HUES48 (cell line): ENCODE measurements around the gene MAGEB17.
"Not testable (repeated sequence)": the region's sequence is repeated elsewhere in the genome, so short reads cannot be mapped to it uniquely, and the experiment has no call there.

ENCODE experiments used
- H3K27ac ChIP-seq: one replicate; pipeline ENCODE4 v1.7.0; 2013; ENCODE audit warnings: low read depth, low read length, inconsistent platforms
- H3K27me3 ChIP-seq: 2 replicates; pipeline ENCODE4 v1.6.1; 2013; ENCODE audit warnings: mild to moderate bottlenecking, low read length; ENCODE audit not compliant: control insufficient read depth, insufficient read depth
- H3K36me3 ChIP-seq: 2 replicates; pipeline ENCODE4 v1.6.1; 2013; ENCODE audit warnings: low read length; ENCODE audit not compliant: control insufficient read depth, insufficient read depth
- H3K4me1 ChIP-seq: 2 replicates; pipeline ENCODE4 v1.6.1; 2013; ENCODE audit warnings: mild to moderate bottlenecking, low read length; ENCODE audit not compliant: control insufficient read depth, insufficient read depth
- H3K4me3 ChIP-seq: 2 replicates; pipeline ENCODE4 v1.5.1; 2013; ENCODE audit warnings: mild to moderate bottlenecking, low read depth, low read length
- H3K9ac ChIP-seq: 2 replicates; pipeline ENCODE4 v1.6.1; 2013; ENCODE audit warnings: mild to moderate bottlenecking, low read depth, low read length, moderate library complexity
- H3K9me3 ChIP-seq: 2 replicates; pipeline ENCODE4 v1.6.1; 2013; ENCODE audit warnings: low read length; ENCODE audit not compliant: control insufficient read depth, insufficient read depth

The MAGEB17 gene

GRCh38 chrX:16138108-16138427 lies 29.2 kb upstream of the MAGEB17 start:
- Histone ChIP-seq H3K27ac (no peak overlapping the region), H3K4me3 (no peak overlapping the region), H3K9me3 (no peaks in the 10 kb centered on the region), H3K4me1 (peaks cover 64% of the 10 kb centered on the region), H3K36me3 (peaks cover 84% of the 10 kb centered on the region), H3K9ac (no peak overlapping the region), H3K27me3 (no peaks in the 10 kb centered on the region)

- Histone ChIP-seq H3K9me3 (no peaks in the 10 kb centered on the region), H3K4me1 (peaks cover 41% of the 10 kb centered on the region), H3K4me3 (no peak overlapping the region), H3K27ac (no peak overlapping the region), H3K9ac (no peak overlapping the region), H3K36me3 (peaks cover 85% of the 10 kb centered on the region), H3K27me3 (no peaks in the 10 kb centered on the region)
Measured at GRCh38 chrX:16140448-16140847, 26.8 kb upstream of the MAGEB17 start.

GRCh38 chrX:16140983-16141382 lies 26.3 kb upstream of the MAGEB17 start:
- H3K4me3 ChIP-seq: no peak overlapping the region
- no peaks in the 10 kb centered on the region for H3K9me3 ChIP-seq
- H3K36me3 ChIP-seq: peaks cover 85% of the 10 kb centered on the region
- no peaks in the 10 kb centered on the region for H3K27me3 ChIP-seq
- peaks cover 36% of the 10 kb centered on the region for H3K4me1 ChIP-seq
- no peak overlapping the region for H3K9ac ChIP-seq
- H3K27ac ChIP-seq: no peak overlapping the region

GRCh38 chrX:16141422-16142245 lies 25.6 kb upstream of the MAGEB17 start:
- Histone ChIP-seq H3K9me3 (no peaks in the 10 kb centered on the region), H3K27ac (no peak overlapping the region), H3K27me3 (no peaks in the 10 kb centered on the region), H3K4me1 (peaks cover 30% of the 10 kb centered on the region), H3K4me3 (no peak overlapping the region), H3K9ac (no peak overlapping the region), H3K36me3 (peaks cover 85% of the 10 kb centered on the region)

- H3K27me3 ChIP-seq: no peaks in the 10 kb centered on the region
- H3K9me3 ChIP-seq: no peaks in the 10 kb centered on the region
- H3K4me1 ChIP-seq: peaks cover 24% of the 10 kb centered on the region
- no peak overlapping the region for H3K4me3 ChIP-seq
- peaks cover 85% of the 10 kb centered on the region for H3K36me3 ChIP-seq
- no peak overlapping the region for H3K9ac ChIP-seq
- H3K27ac ChIP-seq: no peak overlapping the region
Measured at GRCh38 chrX:16142246-16142558, 25.1 kb upstream of the MAGEB17 start.

GRCh38 chrX:16143968-16144367 lies 23.3 kb upstream of the MAGEB17 start:
- H3K27me3 ChIP-seq: no peaks in the 10 kb centered on the region
- H3K36me3 ChIP-seq: peaks cover 92% of the 10 kb centered on the region
- no peak overlapping the region for H3K9ac ChIP-seq
- no peak overlapping the region for H3K27ac ChIP-seq
- H3K9me3 ChIP-seq: no peaks in the 10 kb centered on the region
- peaks cover 16% of the 10 kb centered on the region for H3K4me1 ChIP-seq
- no peak overlapping the region for H3K4me3 ChIP-seq

- H3K4me1 ChIP-seq: peaks cover 18% of the 10 kb centered on the region
- peaks cover 97% of the 10 kb centered on the region for H3K36me3 ChIP-seq
- H3K27me3 ChIP-seq: no peaks in the 10 kb centered on the region
- no peak overlapping the region for H3K9ac ChIP-seq
- no peaks in the 10 kb centered on the region for H3K9me3 ChIP-seq
- H3K4me3 ChIP-seq: no peak overlapping the region
- H3K27ac ChIP-seq: no peak overlapping the region
Measured at GRCh38 chrX:16144420-16144819, 22.9 kb upstream of the MAGEB17 start.

- not testable (repeated sequence) for H3K9ac ChIP-seq, H3K9me3 ChIP-seq, H3K27ac ChIP-seq, H3K4me3 ChIP-seq, H3K27me3 ChIP-seq
- peaks cover 97% of the 10 kb centered on the region for H3K36me3 ChIP-seq
- peaks cover 13% of the 10 kb centered on the region for H3K4me1 ChIP-seq
Measured at GRCh38 chrX:16145093-16145492, 22.2 kb upstream of the MAGEB17 start.

- Histone ChIP-seq H3K36me3 (peaks cover 97% of the 10 kb centered on the region), H3K4me3 (no peak overlapping the region), H3K4me1 (peaks cover 13% of the 10 kb centered on the region), H3K27me3 (no peaks in the 10 kb centered on the region), H3K9ac (no peak overlapping the region), H3K27ac (no peak overlapping the region), H3K9me3 (no peaks in the 10 kb centered on the region)
Measured at GRCh38 chrX:16145656-16146055, 21.6 kb upstream of the MAGEB17 start.

- Histone ChIP-seq H3K27me3 (no peaks in the 10 kb centered on the region), H3K9ac (no peak overlapping the region), H3K4me1 (peaks cover 13% of the 10 kb centered on the region), H3K27ac (no peak overlapping the region), H3K4me3 (no peak overlapping the region), H3K9me3 (no peaks in the 10 kb centered on the region), H3K36me3 (peaks cover 99% of the 10 kb centered on the region)
Measured at GRCh38 chrX:16148896-16149295, 18.4 kb upstream of the MAGEB17 start.

- no peaks in the 10 kb centered on the region for H3K9me3 ChIP-seq
- H3K27ac ChIP-seq: no peak overlapping the region
- H3K36me3 ChIP-seq: peaks cover 99% of the 10 kb centered on the region
- H3K27me3 ChIP-seq: no peaks in the 10 kb centered on the region
- no peak overlapping the region for H3K4me3 ChIP-seq
- H3K4me1 ChIP-seq: peaks cover 9% of the 10 kb centered on the region
- H3K9ac ChIP-seq: no peak overlapping the region
Measured at GRCh38 chrX:16155581-16156096, 11.6 kb upstream of the MAGEB17 start.
